ENCODE measurements around the gene NFE2L3. TPM values are rescaled to one million over a fixed set of nuclear protein-coding genes. Genes with fewer than 3 reads are reported as not detected.
"Not testable (repeated sequence)": the region's sequence is repeated elsewhere in the genome, so short reads cannot be mapped to it uniquely, and the experiment has no call there.

The NFE2L3 gene
- total RNA-seq, 1 donor: 0.18 TPM

DNA sequence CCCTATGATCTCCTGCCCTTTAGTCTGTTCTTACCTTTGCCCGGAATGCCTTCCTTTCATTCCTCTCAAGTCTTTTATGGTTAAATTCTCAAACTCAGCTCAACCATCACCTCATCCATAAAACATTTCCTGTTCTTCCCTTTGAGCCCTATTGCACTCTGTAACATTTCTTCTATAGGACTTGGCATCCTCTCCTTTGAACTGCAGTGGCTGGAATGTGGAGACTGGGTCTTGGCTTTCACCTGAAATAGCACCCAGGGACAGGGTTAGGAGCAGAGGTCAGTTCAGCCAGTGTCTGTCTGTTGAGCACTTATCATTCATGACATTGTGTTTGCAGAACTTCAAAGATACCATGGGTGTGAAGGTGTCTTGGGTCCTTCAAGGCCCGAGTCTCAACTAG is 7.2 kb downstream of the NFE2L3 start:
- no peak for DNase-seq (ENCODE audit: low read depth)
- TF ChIP-seq, protein P1, sequence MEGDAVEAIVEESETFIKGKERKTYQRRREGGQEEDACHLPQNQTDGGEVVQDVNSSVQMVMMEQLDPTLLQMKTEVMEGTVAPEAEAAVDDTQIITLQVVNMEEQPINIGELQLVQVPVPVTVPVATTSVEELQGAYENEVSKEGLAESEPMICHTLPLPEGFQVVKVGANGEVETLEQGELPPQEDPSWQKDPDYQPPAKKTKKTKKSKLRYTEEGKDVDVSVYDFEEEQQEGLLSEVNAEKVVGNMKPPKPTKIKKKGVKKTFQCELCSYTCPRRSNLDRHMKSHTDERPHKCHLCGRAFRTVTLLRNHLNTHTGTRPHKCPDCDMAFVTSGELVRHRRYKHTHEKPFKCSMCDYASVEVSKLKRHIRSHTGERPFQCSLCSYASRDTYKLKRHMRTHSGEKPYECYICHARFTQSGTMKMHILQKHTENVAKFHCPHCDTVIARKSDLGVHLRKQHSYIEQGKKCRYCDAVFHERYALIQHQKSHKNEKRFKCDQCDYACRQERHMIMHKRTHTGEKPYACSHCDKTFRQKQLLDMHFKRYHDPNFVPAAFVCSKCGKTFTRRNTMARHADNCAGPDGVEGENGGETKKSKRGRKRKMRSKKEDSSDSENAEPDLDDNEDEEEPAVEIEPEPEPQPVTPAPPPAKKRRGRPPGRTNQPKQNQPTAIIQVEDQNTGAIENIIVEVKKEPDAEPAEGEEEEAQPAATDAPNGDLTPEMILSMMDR (IDR thresholded peaks at IDR 0.05; ENCODE audit: insufficient read depth, low read length): no peak
- H3K4me3 ChIP-seq (ENCODE audit: low read depth, low read length): no peak overlapping the region

DNA sequence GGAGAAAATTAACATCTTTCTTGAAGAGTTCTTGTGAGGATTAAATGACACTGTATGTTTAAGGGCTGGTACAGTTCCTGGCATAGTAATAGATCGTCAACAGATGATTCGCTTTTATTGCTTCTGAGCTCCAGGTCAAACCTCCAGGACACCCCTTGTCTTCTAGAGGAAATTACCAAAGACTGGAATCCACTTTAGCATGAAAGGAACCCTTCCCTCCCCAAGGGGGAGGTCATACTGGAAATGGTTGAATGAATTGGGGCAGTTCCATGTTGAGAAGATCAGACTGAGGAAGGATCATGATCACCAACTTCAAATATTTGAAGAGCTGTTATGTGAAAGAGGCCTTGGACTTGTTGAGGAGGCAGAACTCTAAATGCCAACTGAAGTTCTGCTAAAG is 8.9 kb downstream of the NFE2L3 start:
- H3K4me3 ChIP-seq (ENCODE audit: low read depth, low read length): no peak overlapping the region
- TF ChIP-seq, protein P1 (IDR thresholded peaks at IDR 0.05; ENCODE audit: insufficient read depth, low read length): no peak
- no peak for DNase-seq (ENCODE audit: low read depth)

DNA sequence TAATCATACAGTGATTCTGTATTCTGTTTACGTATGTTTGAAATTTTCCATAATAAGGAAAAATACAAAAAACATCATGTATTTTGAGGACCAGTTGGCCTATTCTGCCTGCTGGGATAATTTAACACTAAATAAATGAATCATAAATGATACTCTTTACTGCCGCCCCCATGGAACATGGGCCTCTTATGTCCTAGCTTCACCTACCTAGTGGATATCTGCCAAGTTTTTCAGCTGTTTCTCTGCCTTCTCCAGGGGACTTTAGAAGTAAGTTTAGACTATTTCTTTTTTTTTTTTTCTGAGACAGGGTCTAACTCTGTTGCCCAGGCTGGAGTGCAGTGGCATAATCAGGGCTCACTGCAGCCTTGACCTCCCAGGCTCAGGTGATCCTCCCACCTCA is 10.4 kb downstream of the NFE2L3 start:
- H3K4me3 ChIP-seq (ENCODE audit: low read depth, low read length): no peak overlapping the region
- TF ChIP-seq, protein P1 (IDR thresholded peaks at IDR 0.05; ENCODE audit: insufficient read depth, low read length): no peak
- DNase-seq (ENCODE audit: low read depth): no peak

DNA sequence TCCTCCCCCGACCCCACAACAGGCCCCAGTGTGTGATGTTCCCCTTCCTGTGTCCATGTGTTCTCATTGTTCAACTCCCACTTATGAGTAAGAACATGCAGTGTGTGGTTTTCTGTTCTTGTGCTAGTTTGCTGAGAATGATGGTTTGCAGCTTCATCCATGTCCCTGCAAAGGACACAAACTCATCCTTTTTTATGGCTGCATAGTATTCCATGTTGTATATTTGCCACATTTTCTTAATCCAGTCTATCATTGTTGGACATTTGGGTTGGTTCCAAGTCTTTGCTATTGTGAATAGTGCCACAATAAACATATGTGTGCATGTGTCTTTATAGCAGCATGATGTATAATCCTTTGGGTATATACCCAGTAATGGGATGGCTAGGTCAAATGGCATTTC is 11.8 kb downstream of the NFE2L3 start:
- DNase-seq (ENCODE audit: low read depth); H3K4me3 ChIP-seq (ENCODE audit: low read depth, low read length): not testable (repeated sequence)

DNA sequence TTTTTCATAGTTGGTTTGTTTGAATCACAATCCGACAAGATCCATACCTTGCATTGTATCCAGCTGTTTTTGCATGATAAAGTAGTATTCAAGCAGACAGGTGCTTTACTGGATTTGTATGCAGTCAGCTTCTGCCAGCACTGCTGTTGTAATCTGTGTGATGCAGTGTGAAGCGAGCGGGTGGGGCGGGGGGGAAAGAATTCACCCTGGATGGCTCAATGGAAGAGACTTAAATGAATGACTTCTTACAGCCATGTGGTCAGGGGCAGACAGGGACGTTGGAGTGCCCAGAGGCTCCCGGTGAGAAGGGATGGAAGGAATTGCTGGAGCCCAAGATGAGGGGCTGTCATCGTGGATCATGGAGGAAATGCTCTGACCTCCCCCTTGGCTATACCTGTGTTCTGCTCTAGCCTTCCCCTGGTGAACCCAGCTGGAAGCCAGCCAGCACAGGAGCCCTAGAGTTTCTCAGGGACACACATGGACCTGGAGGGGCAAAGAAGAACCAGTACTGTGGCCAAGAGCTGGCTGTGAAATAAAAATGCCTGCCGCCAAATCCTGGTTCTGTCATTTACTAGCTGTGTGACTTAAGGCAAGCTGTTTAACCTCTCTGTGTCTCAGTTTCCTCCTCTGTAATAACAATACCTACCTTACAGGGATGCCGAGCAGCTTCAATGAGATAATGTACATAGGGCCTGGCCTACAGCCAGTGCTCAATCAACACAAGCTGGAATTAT is 14.1 kb downstream of the NFE2L3 start:
- TF ChIP-seq, protein P1 (IDR thresholded peaks at IDR 0.05; ENCODE audit: insufficient read depth, low read length): no peak
- no peak for DNase-seq (ENCODE audit: low read depth)
- H3K4me3 ChIP-seq (ENCODE audit: low read depth, low read length): no peak overlapping the region

DNA sequence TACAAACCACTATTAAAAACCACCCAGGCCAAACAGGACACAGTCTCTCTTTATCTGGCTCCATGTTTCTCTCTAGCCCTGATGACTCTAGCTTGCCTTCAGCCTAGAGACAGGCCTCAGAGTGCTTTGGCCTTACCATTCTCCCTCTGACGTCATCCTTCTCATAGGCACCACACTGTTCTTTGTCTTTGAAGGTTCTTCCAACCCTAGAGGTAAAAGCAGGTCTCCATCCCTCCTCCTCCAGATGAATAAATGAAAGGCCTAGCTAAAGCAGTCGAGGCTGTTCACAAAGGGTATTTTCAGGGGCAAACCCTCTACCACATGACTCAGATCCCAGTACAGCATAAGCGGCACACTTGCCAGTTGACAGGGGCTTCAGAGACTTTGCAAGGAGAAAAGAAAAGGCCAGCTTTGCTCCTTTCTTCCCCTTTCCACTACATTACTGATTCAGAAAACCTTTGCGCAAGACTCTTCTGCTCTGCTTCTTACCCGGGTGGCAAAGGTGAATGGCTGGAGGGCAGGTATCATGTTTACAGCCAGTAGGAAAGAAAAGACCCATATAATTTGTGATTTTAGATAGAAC is 14.8 kb downstream of the NFE2L3 start:
- H3K4me3 ChIP-seq (ENCODE audit: low read depth, low read length): no peak overlapping the region
- TF ChIP-seq, protein P1 (IDR thresholded peaks at IDR 0.05; ENCODE audit: insufficient read depth, low read length): no peak
- no peak for DNase-seq (ENCODE audit: low read depth)

DNA sequence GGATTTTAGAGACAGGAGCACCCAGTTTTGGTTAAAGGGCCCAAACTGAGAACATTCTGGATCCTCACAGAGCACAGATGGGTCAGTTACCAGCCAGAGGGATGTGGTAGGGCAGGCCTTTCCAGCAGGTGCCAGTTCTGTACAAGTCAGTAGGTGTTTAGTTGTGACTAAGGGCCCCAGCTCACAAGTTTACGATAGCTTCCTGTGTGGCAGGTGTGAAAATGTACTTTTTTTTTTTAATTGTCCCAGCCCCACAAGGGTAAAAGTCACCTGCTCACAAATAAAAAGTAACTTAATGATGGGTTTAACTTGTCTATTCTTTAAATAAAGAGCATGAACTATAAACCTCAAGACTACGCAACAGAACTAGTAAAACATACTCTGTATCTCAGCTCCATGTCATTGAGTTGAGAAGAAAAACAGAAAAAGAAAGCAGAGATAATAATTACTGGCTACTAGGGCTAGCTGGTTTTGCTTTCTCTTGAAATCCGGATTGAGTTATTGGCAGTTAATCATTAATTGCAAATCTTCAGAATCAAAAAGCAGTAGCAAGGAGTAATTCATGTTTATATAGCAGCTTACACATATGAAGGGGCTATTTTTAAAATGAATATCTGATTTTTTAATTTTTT is 15.4 kb downstream of the NFE2L3 start:
- DNase-seq (ENCODE audit: low read depth): no peak
- H3K4me3 ChIP-seq (ENCODE audit: low read depth, low read length): no peak overlapping the region

More for the DNA sequence above, 15.4 kb downstream of the NFE2L3 start:
- TF ChIP-seq, protein P1 (IDR thresholded peaks at IDR 0.05; ENCODE audit: insufficient read depth, low read length): no peak

Measured in fibroblast of the aortic adventitia (primary cell).